PFSK-1 (cell line): ENCODE data around the gene ANKRD13D.

Experiments
- FOXP2 ChIP-seq: optimal IDR thresholded peaks from 2 replicates; pipeline ENCODE3; 2011; ENCODE audit warnings: borderline replicate concordance, control low read depth, inconsistent platforms; ENCODE audit not compliant: insufficient read depth; ENCODE audit errors: extremely low read length, extremely low read depth
- POLR2AphosphoS5 ChIP-seq: IDR thresholded peaks from 2 replicates; pipeline ENCODE4 v1.6.1; 2012; ENCODE audit warnings: low read depth, mild to moderate bottlenecking, control low read depth, low read length, moderate library complexity
- SIN3A ChIP-seq: IDR thresholded peaks from 2 replicates; pipeline ENCODE4 v1.6.1; 2012; ENCODE audit warnings: mild to moderate bottlenecking, low read length, moderate library complexity, borderline replicate concordance; ENCODE audit not compliant: insufficient read depth
- TAF1 ChIP-seq: IDR thresholded peaks from 2 replicates; pipeline ENCODE4 v1.6.1; 2012; ENCODE audit warnings: low read length, control low read depth, borderline replicate concordance; ENCODE audit not compliant: insufficient read depth
- TF ChIP-seq, protein P1 (sequence below), 2 experiments: IDR thresholded peaks; 2 replicates each; pipeline versions ENCODE4 v1.6.1 to v1.8.0; 2011 to 2012; ENCODE audit warnings: low read depth in 2 of 2, low read length in 2 of 2, control low read depth in 1 of 2, inconsistent platforms in 1 of 2, mild to moderate bottlenecking in 1 of 2, moderate library complexity in 1 of 2; ENCODE audit not compliant: insufficient read depth in 1 of 2

DNA sequence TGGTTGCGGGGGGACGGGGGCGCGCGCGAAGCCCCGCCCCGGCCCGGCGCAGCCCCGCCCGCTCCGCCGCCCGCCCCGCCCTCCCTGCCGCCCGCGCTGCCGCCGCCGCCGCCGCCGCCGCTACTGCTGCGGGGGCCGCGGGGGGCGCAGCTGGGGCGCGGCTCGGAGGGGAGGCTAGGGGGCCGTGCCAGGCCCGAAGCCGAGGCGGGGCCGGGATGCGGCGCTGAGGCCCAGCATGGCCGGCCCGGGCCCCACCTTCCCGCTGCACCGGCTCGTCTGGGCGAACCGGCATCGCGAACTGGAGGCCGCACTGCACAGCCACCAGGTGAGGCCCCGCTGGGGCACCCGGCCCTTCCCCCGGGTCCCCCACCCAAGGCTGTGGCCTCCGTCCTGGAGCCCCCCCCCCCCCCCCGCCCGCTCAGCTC, at the start of gene ANKRD13D:
- TF ChIP-seq, protein P1, sequence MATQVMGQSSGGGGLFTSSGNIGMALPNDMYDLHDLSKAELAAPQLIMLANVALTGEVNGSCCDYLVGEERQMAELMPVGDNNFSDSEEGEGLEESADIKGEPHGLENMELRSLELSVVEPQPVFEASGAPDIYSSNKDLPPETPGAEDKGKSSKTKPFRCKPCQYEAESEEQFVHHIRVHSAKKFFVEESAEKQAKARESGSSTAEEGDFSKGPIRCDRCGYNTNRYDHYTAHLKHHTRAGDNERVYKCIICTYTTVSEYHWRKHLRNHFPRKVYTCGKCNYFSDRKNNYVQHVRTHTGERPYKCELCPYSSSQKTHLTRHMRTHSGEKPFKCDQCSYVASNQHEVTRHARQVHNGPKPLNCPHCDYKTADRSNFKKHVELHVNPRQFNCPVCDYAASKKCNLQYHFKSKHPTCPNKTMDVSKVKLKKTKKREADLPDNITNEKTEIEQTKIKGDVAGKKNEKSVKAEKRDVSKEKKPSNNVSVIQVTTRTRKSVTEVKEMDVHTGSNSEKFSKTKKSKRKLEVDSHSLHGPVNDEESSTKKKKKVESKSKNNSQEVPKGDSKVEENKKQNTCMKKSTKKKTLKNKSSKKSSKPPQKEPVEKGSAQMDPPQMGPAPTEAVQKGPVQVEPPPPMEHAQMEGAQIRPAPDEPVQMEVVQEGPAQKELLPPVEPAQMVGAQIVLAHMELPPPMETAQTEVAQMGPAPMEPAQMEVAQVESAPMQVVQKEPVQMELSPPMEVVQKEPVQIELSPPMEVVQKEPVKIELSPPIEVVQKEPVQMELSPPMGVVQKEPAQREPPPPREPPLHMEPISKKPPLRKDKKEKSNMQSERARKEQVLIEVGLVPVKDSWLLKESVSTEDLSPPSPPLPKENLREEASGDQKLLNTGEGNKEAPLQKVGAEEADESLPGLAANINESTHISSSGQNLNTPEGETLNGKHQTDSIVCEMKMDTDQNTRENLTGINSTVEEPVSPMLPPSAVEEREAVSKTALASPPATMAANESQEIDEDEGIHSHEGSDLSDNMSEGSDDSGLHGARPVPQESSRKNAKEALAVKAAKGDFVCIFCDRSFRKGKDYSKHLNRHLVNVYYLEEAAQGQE (IDR thresholded peaks at IDR 0.05; ENCODE audit: insufficient read depth in 1 of 2, low read depth in 2 of 2, low read length in 2 of 2) = no peak
- TF ChIP-seq POLR2AphosphoS5 (no peak; the same call in 1 of the 2 replicates), TAF1 (no peak), SIN3A (no peak), FOXP2 (no peak)
